Esophagus muscularis mucosa (tissue), 3 donors: ENCODE measurements around the gene RET.

ENCODE experiments used
- CTCF ChIP-seq, 3 experiments: fragments of 200-600 bp in 2 of 3; fragments of 450-650 bp in 1 of 3; sonication (generic) in 2 of 3; IDR thresholded peaks; one replicate each; pipeline ENCODE4 v1.5.1; 2017 to 2019; ENCODE audit warnings: antibody characterized with exemption in 3 of 3, mild to moderate bottlenecking in 2 of 3, moderate library complexity in 1 of 3
- POLR2AphosphoS5 ChIP-seq, 2 donors: sonication (generic); formaldehyde crosslinking; IDR thresholded peaks; one replicate each; pipeline ENCODE4 v1.6.1; 2017; ENCODE audit warnings: antibody characterized with exemption in 2 of 2

- TF ChIP-seq POLR2AphosphoS5 (IDR thresholded peaks at IDR 0.05) (no peak), CTCF (IDR thresholded peaks at IDR 0.05) (no peak)
Measured at GRCh38 chr10:43173120-43173519, 96.3 kb downstream of the RET start.
